Transverse colon (tissue), 4 donors: Measurements from ENCODE around the gene TET2. TPM values are rescaled to one million over a fixed set of nuclear protein-coding genes. Genes with fewer than 3 reads are reported as not detected.

Source experiments
- DNase-seq: peaks from one replicate; pipeline ENCODE4 v3.0.0-alpha.2; 2019
- H3K27ac ChIP-seq, 4 donors: fragments of 200-600 bp; sonication (generic); 2 replicates each; pipeline ENCODE4 v1.5.1; 2016 to 2018; ENCODE audit warnings: inconsistent platforms in 4 of 4
- H3K27me3 ChIP-seq: fragments of 200-600 bp; sonication (generic); 2 replicates; pipeline ENCODE4 v1.5.1; 2017; ENCODE audit warnings: inconsistent platforms
- H3K36me3 ChIP-seq, 4 donors: fragments of 200-600 bp; sonication (generic); 2 replicates each; pipeline ENCODE4 v1.5.1; 2017 to 2019; ENCODE audit warnings: inconsistent platforms in 4 of 4
- H3K4me1 ChIP-seq, 4 donors: fragments of 200-600 bp; sonication (generic); 2 replicates each; pipeline ENCODE4 v1.5.1; 2017 to 2020; ENCODE audit warnings: inconsistent platforms in 4 of 4
- H3K4me3 ChIP-seq, 4 donors: fragments of 200-600 bp; sonication (generic); 1 replicate in 1 of 4; 2 replicates in 3 of 4; pipeline versions ENCODE4 v1.5.1 to v1.6.1; 2017 to 2019; ENCODE audit warnings: inconsistent platforms in 4 of 4
- H3K9me3 ChIP-seq, 2 donors: fragments of 200-600 bp; sonication (generic); 2 replicates each; pipeline ENCODE4 v1.5.1; 2017 to 2019; ENCODE audit warnings: inconsistent platforms in 2 of 2
- CTCF ChIP-seq, 5 experiments: fragments of 200-600 bp in 3 of 5; fragments of 450-650 bp in 2 of 5; sonication (generic) in 3 of 5; IDR thresholded peaks; 1 replicate in 2 of 5; 2 replicates in 3 of 5; pipeline ENCODE4 v1.5.1; 2016 to 2017; ENCODE audit warnings: antibody characterized with exemption in 5 of 5, inconsistent platforms in 3 of 5, mild to moderate bottlenecking in 2 of 5, moderate library complexity in 1 of 5
- EP300 ChIP-seq: sonication (generic); formaldehyde crosslinking; IDR thresholded peaks from one replicate; pipeline ENCODE4 v1.6.1; 2017; ENCODE audit warnings: antibody characterized with exemption, low read depth
- POLR2A ChIP-seq: fragments of 450-650 bp; IDR thresholded peaks from one replicate; pipeline ENCODE4 v1.6.1; 2016; ENCODE audit warnings: antibody characterized with exemption, mild to moderate bottlenecking, moderate library complexity
- POLR2AphosphoS5 ChIP-seq, 3 donors: sonication (generic); formaldehyde crosslinking; IDR thresholded peaks; one replicate each; pipeline ENCODE4 v1.6.1; 2016; ENCODE audit warnings: antibody characterized with exemption in 3 of 3
- WGBS, 2 donors: methylation state at CpG; one replicate each; pipeline ENCODE4 v1.1.5; 2018; ENCODE audit warnings: low coverage in 1 of 2; 5-methylcytosine and 5-hydroxymethylcytosine counted together
- in situ Hi-C, 4 donors: fragments of 200-750 bp; cut with MboI; loops; one replicate each; pipeline versions ENCODE4 v1.15.0 to v1.15.1; 2017; ENCODE audit warnings: low sequenced_read_pairs in 3 of 4, low pct_ligation_motif_present in 1 of 4, low pct_unique_long_range_greater_than_20kb in 1 of 4
- intact Hi-C: fragments of 100-400 bp; cut with DNase I; formaldehyde crosslinking; loops from one replicate; pipeline ENCODE4 v1.15.1; 2023; ENCODE audit warnings: low total_unique reads
- total RNA-seq, 4 donors: library from RNA; depleted of rRNA; stranded (reverse); fragments of >200 nt; gene quantifications; one replicate each; pipeline ENCODE4 v1.1.0, GENCODE V29; 2016

The TET2 gene
- total RNA-seq, 4 donors from 2014 or later = 23.9 to 33.6 (median 29.5) TPM

GRCh38 chr4:105150503-105150902, 3.8 kb downstream of the TET2 start:
- no peaks in the 10 kb centered on the region for H3K36me3 ChIP-seq
- TF ChIP-seq POLR2AphosphoS5 (IDR thresholded peaks at IDR 0.05) (no peak), EP300 (no peak), POLR2A (no peak), CTCF (IDR thresholded peaks at IDR 0.05) (no peak)
- no peak overlapping the region for H3K4me3 ChIP-seq
- no peaks in the 10 kb centered on the region for H3K27me3 ChIP-seq
- intact Hi-C loops (no loop called here), in situ Hi-C loops (no loop called here)
- no peaks in the 10 kb centered on the region for H3K9me3 ChIP-seq
- no peak overlapping the region for H3K27ac ChIP-seq
- DNase-seq = no peak
- H3K4me1 ChIP-seq = peaks cover 6 to 40% (median 21%) of the 10 kb centered on the region in 4 donors

- Histone ChIP-seq H3K36me3 (no peaks in the 10 kb centered on the region), H3K27ac (no peak overlapping the region), H3K9me3 (no peaks in the 10 kb centered on the region), H3K4me1 (peaks cover 0 to 40% (median 16%) of the 10 kb centered on the region in 4 donors), H3K4me3 (no peak overlapping the region), H3K27me3 (no peaks in the 10 kb centered on the region)
- in situ Hi-C loops (no loop called here), intact Hi-C loops (no loop called here)
- DNase-seq = no peak
- TF ChIP-seq CTCF (IDR thresholded peaks at IDR 0.05) (no peak), POLR2AphosphoS5 (IDR thresholded peaks at IDR 0.05) (no peak), EP300 (no peak), POLR2A (no peak)
- WGBS, 2 donors = 93 to 94% methylated on average over 1 of the region's 1 CpG
These were observed 7.1 kb downstream of the TET2 start for GRCh38 chr4:105153749-105154148.

- Histone ChIP-seq H3K9me3 (no peaks in the 10 kb centered on the region), H3K27ac (no peak overlapping the region), H3K36me3 (no peaks in the 10 kb centered on the region), H3K27me3 (no peaks in the 10 kb centered on the region), H3K4me3 (no peak overlapping the region), H3K4me1 (peaks cover 0 to 31% (median 11%) of the 10 kb centered on the region in 4 donors)
- intact Hi-C loops (no loop called here), in situ Hi-C loops (no loop called here)
- WGBS, 2 donors = 87% methylated on average over 5 of the region's 5 CpGs; no CpG with 5 or more reads in 1 of the 2 donors
- DNase-seq = peak; percentile 41
- TF ChIP-seq CTCF (IDR thresholded peaks at IDR 0.05) (no peak), POLR2A (no peak), POLR2AphosphoS5 (IDR thresholded peaks at IDR 0.05) (no peak), EP300 (no peak)
These were observed 7.9 kb downstream of the TET2 start for GRCh38 chr4:105154576-105154975.

- no peaks in the 10 kb centered on the region for H3K27me3 ChIP-seq
- 50 to 77% methylated on average over 1 of the region's 1 CpG for WGBS, 2 donors
- intact Hi-C loops (no loop called here), in situ Hi-C loops (no loop called here)
- no peaks in the 10 kb centered on the region for H3K36me3 ChIP-seq
- no peak for DNase-seq
- H3K9me3 ChIP-seq = no peaks in the 10 kb centered on the region
- no peak for TF ChIP-seq POLR2AphosphoS5 (IDR thresholded peaks at IDR 0.05)
- TF ChIP-seq POLR2A = no peak
- TF ChIP-seq EP300 = no peak
- TF ChIP-seq CTCF (IDR thresholded peaks at IDR 0.05) = no peak
- peaks cover 0 to 27% (median 7%) of the 10 kb centered on the region in 4 donors for H3K4me1 ChIP-seq
- H3K4me3 ChIP-seq = no peak overlapping the region
- H3K27ac ChIP-seq = no peak overlapping the region
These were observed 8.8 kb downstream of the TET2 start for GRCh38 chr4:105155426-105155825.
